ENCODE results near the gene PCBP3.
A peak's percentile ranks its signal among the peaks of the same experiment; 100 is the strongest.
"Not testable (repeated sequence)": the region's sequence is repeated elsewhere in the genome, so short reads cannot be mapped to it uniquely, and the experiment has no call there.

The PCBP3 gene

DNA sequence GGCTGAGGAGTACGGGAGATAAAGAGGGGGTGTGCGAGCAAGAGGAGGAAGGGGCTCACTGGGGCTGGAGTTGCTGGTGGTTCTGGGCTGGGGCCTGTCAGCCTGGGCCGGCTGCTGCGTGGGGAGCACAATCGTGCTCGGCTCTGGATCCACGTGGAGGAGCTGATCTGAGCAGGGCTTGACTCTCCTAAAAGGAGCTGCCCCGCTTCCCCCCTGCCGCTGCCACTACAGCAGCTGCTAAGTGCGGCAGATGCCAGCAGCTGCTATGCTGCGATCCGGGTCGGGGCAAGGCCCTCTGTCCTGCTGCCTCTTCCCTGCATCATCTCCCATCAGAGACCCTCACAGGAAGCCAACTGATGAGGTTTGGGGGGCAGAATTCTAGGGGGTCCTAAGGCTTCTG, 165.9 kb downstream of the PCBP3 start:
- DNase-seq (ENCODE audit: low spot score), result no peak

DNA sequence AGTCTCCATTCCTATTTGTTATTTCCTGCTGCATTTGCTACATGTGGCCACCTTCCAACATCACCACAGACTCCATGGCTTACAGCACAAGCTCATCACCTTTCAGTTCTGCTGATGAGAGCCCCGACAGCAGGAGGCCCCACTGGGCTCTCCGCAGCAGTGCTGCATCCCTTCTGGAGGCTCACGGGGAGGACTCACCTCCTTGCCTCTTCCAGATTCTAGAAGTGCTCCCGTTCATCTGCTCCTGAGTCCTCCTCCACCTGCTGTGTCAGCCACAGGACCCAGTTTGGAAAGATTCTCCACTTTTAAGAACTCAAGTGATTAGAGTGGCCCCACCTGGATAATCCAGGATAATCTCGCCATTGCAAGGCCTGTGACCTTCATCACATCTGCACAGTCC, 167.6 kb downstream of the PCBP3 start:
- no peak for DNase-seq (ENCODE audit: low spot score)

DNA sequence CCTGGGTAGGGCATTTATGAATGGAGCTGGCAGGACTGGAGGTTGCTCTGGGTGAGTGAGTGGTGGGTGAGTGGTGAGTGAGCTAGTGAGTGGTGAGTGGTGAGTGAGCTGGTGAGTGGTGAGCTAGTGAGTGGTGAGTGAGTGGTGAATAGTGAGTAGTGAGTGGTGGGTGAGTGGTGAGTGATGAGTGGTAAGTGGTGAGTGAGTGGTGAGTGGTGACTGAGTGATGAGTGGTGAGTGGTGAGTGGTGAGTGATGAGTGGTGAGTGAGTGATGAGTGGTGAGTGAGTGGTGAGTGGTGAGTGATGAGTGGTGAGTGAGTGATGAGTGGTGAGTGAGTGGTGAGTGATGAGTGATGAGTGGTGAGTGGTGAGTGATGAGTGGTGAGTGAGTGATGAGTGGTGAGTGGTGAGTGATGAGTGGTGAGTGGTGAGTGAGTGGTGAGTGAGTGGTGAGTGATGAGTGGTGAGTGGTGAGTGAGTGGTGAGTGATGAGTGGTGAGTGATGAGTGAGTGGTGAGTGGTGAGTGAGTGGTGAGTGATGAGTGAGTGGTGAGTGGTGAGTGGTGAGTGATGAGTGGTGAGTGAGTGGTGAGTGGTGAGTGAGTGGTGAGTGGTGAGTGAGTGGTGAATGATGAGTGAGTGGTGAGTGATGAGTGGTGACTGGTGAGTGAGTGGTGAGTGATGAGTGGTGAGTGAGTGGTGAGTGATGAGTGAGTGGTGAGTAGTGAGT, 170.8 kb downstream of the PCBP3 start:
- not testable (repeated sequence) for DNase-seq (ENCODE audit: low spot score)

DNA sequence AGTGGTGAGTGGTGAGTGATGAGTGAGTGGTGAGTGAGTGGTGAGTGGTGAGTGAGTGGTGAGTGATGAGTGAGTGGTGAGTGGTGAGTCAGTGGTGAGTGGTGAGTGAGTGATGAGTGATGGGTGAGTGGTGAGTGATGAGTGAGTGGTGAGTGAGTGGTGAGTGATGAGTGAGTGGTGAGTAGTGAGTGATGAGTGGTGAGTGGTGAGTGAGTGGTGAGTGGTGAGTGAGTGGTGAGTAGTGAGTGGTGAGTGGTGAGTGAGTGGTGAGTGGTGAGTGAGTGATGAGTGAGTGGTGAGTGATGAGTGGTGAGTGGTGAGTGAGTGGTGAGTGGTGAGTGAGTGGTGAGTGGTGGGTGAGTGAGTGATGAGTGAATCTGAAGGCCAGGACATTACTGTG, 172.3 kb downstream of the PCBP3 start:
- not testable (repeated sequence) for DNase-seq (ENCODE audit: low spot score)

DNA sequence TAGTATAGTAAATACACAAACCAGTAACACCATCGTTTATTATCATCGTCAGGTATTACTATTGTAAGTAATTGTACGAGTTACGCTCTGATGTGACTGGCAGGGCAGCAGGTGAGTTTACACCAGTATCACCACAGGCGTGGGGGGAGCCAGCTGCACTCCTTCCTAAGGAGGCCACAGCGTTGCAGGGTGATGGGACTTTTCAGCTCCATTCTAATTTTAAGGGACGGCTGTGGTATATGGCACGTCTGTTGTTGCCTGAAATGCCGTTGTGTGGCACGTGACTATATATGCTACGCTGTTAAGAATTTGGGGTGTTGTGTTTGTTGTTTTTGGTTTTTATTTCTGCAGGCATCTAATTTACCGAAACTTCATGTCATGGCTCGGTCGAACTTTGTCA, 173.3 kb downstream of the PCBP3 start:
- DNase-seq (ENCODE audit: low spot score), result no peak

DNA sequence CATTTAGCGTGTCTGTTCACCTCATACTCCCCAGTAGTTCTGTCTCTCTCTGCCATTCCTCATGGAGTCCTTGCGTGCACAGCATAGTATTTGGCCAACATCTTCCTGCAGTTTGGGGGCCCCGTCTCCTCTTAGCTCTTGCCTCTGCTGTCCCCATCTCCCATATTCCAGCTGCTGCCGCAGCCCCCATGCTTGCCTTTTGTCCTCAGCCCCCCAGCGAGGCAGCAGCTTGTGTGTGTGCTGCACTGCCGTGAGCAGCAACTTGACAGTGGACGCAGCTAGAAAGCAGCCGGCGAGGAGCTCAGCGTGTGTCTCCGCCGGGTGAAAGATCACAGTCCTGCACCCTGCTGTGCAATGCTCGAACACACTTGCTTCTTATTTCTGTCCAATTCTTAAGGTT, 173.8 kb downstream of the PCBP3 start:
- no peak for DNase-seq (ENCODE audit: low spot score)

DNA sequence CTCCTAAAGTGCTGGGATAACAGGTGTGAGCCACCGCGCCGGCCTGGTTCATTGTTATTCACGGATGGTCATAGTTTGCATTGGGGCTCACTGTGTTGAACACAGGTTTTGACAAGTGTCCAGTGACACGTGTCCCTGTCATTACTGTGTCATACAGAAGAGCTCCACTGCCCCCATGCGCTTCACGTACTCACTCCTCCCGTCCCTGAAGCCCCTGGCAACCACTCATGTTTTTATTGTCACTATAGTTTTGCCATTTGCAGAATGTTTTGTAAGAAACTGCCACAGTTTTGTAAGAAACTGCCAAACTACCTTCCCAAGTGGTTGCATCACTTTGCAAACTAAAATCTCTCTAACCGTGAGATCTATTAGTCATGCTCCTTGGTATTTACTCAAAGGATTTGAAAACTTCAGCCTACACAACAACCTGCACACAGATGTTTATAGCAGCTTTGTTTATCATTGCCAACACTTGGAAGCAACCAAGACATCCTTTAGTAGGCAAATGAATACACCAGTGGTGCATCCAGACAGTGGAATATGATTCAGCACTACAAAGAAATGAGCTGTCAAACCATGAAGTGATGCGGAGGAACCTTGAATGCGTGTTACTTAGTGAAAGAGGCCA, 174.9 kb downstream of the PCBP3 start:
- DNase-seq (ENCODE audit: low spot score), result no peak

DNA sequence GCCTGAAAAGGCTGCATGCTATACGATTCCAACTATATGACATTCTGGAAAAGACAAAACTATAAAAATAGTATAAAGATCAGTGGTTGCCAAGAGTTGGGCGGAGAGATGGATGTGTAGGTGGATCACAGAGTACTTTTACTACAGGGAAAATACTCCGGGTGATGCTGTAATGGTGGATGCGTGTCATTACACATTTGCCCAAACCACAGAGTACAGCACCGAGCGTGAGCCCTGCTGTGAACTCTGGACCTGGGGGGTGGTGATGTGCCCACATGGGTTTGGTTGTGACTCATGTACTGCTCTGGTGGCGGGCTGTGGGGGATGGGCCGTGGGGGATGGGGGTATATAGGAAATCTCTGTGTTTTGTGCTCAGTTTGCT, 175.4 kb downstream of the PCBP3 start:
- DNase-seq (ENCODE audit: low spot score), result peak; percentile 66

DNA sequence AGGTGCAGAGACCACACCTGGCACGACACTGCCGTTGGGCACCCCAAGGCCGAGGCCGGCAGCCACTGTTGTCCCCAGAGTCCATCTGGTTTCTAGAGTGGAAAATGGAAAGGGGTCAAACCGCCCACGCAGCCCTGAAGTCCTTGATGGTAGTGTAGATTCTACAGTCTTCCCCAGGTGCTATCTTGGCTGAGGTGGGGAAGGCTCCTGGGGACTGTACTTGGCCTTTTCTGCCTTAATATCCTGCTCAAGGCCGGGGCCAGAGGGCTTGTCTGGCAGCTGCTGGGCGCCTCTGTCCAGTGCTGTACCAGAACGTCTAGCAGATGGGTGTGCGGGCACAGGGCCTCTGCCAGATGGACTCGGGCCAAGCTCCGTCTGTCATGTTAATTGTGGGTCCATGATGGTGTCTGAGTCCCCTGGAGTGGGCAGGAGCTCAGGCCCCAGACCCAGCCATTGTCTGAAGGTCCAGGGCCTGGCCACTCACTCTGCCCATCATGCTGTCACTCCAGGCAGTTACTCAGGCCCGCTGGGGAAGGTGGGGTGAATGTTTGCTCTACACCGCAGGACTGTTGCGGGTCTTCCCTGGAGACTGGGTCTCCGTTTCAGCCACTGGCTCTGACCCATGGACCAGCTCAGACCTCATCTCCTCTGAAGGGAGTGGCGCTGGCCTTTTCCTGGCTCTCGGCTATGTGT, 176.1 kb downstream of the PCBP3 start:
- no peak for DNase-seq (ENCODE audit: low spot score)

DNA sequence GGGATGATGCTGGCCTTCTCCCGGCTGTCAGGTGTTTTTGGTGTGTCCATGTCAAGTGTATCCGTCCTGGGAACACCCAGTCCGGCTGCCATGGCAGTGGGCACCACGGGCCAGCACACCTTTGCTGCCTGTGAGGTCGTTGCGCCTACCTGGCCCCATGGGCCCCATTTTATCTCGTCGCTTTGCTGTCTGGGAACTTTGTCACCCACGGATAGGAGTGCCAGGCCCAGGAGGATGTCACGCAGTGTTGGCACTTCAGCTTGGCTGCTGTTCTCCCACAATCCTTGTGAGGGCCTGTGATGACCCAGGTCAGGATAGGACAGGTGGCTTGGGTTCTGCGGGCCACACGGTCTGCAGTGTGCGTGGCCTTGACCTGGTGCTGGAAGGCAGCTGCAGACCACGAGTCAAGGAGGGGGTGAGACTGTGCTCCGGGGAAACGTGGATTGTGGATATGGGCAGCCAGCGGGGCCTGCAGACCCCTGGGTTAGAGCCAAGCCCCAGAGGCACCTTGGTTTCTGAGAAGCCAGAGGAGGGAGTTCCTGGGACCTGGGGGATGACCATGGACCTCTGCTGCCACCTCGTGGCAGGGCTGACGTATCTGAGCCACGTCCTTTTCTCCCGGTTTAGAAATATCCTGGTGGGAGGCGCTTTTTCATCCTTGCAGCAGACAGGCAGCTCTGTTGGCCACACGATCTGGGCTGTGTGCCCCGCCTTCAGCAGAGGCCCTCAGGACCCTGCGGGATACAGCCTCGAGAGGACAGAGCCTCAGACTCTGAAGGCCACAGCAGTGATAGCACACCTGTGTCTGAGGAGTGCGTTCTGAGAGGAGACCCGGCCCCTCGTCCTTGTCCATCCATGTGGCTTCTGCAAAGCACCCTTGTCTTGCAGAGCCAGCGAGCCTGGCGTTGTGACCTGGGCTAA, 176.9 kb downstream of the PCBP3 start:
- DNase-seq (ENCODE audit: low spot score), result peak; percentile 94

DNA sequence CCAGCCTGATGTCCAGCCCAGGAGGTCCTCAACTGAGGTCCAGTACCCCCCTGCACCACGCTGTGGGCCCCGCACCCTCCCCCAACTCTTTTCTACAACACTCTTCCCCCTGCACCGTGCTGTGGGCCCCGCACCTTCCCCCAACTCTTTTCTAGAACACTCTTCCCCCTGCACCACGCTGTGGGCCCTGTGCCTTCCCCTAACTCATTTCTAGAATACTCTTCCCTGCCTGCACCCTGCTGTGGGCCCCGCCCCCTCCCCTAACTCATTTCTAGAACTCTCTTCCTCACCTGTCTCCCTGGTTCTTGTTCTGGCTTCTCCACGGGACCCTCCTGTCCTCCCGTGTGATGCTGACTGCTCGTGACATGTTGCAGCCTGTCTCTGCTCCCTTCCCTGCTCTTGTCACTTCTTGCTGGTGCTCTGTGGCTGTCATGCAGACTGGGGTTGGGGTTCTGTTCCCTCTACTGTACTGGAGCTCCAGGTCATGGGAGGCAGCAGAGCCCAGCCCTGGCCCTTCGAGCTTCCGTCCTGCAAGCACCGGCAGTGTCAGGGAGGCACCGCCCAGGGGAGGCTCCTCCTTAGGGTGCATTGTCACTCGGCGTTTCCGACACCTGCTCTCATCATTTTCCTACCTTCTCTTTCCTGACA, 177.9 kb downstream of the PCBP3 start:
- DNase-seq (ENCODE audit: low spot score), result no peak

DNA sequence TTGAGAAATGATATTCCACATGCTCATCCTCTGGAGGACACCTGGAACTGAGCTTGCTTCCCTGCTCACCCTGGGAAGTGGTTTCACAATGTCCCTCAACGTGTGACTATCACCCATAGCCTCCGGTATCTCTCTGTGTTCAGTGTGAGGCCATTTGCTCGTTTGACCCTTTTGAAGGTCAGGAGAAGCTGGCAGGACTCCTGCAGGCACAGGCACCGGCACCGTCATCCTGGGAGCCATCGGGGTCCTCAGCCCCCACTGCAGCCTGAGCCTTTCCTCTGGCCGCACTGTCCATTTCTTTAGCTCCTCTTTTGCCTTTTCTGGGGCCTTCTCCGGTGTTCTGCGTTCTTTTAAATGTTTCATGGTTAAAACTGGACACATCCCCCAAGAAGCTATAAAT, 178.5 kb downstream of the PCBP3 start:
- no peak for DNase-seq (ENCODE audit: low spot score)

DNA sequence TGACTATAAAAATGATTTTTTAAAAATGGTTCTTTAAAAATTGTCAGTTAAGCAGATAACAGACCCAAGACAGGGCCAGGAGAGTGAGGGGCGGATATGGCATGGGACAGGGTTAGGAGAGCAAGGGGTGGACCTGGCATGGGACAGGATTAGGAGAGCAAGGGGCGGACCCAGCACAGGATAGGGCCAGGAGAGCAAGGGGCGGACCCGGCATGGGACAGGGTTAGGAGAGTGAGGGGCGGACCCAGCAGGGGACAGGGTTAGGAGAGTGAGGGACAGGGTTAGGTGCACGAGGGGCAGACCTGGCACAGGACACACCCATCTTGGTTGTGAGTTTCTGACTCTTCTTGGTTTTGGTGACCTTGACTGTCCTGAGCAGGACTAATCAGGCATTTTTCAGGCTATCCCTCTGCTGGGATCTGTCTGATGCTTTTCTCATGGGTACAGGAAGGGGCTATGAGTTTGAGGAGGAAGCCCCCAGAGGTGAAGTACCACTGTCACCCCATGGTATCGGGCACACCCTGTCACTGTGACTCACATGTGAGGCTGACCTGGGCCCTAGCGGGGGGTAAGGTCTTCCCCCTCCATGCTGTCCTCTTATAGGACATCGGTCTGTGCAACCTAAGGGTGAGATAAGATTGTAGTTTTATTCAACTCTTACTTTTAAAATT, 179.0 kb downstream of the PCBP3 start:
- DNase-seq (ENCODE audit: low spot score), result no peak

DNA sequence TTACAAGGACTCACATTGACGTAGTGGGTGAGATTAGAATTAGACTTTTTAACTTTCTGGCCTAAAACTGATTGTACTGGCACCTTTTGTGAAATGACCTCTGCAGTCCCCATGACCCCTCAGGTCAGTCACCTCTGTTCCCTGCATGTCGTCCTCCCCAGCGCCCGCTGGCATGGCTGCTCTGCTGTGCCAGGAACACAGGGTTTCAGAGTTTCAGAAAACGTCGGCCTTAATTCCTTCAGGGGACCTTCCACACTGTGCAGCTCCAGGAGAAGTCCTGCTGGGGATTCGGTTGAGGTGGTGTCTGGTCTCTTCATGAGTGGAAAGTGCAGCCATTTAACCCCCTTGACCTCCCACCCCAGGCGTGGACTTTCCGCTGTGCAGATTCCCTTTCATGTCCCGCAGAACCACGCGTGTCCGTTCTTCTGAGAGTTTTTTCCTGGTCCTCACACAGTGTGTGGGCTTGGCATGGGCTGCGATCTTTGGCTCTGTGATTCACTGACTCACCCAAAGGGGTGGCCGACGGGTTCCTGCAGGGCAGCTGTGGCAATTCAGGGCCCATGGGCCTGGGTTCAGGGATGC, 179.7 kb downstream of the PCBP3 start:
- DNase-seq (ENCODE audit: low spot score), result no peak

DNA sequence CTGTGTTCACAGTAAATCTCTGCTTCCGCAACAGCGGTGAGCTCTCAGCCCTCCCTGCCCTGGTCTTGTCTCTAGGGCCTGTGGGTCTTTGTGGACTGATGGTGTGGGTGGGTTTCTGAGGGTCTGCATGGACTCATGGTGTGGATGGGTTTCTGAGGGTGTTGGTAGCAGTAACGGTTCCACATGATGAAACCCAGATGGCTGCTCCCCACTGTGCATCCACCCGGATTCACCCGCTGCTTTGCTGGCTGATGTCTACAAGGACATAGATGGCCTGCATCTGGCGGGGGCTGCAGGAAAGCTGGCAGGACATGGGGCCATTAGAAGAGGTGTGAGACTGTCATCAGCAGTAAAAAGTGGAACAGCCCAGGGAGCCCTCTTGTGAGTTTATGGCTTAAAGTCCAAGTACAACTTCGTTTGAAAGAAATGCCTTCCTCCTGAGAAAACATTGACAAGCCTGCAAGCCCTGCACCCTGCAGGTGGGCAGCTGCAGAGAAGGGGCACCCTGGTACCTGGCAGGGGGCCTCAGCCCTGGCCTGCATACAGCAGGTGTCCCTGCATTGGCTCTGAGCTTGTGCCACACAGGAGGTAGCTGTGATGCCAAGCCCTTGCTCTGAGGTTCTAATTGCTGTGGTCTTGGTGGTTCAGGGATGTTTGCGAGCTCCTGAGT, 181.2 kb downstream of the PCBP3 start:
- no peak for DNase-seq (ENCODE audit: low spot score)

DNA sequence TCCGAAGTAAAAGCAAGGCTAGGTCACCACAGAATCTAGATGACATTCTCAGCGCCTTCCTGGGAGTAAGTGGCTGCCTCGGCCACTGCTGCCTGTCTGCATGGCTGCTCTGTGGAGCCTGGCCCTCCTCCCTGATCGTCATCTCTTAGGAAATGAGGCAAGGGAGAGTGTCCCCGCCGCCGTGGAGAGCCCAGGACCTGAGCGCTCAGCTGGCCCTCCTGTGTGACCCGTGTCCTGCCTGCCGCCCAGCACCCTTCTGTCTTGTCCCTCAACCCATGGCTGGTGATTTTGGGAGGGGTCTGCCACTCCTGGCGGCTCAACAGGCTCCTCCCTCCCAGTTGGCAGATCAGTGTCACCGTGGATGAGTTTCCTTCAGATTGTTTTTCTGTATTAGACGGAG, 181.7 kb downstream of the PCBP3 start:
- DNase-seq (ENCODE audit: low spot score), result no peak

DNA sequence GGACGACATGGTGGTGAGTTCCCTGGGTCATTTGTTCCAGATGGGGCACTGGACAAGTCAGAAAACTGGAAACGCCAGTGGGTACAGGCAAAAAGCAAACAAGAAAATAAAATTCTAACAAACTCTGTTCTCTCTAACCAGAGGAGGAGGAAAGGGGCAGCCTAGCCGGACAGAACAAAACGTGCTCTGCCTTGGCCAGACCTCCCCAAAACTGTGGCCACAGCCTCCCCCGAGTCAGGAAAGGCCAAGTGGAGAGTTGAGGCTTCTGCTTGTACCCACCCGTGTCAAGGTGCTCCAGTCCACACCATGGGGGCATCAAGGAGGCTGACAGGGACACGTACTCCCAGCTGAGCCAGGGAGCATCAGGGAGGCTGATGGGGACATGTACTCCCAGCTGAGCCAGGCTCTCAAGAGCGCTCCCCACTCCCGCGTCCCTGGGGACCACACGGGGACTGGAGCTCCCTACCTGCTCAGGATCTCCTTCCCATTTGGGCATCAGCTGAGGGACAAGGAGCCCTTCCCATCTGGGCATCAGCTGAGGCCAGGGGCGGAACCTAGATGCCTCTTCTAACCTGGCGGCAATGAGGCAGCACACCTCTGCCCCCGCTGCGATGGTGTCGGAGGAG, 183.3 kb downstream of the PCBP3 start:
- DNase-seq (ENCODE audit: low spot score), result no peak

DNA sequence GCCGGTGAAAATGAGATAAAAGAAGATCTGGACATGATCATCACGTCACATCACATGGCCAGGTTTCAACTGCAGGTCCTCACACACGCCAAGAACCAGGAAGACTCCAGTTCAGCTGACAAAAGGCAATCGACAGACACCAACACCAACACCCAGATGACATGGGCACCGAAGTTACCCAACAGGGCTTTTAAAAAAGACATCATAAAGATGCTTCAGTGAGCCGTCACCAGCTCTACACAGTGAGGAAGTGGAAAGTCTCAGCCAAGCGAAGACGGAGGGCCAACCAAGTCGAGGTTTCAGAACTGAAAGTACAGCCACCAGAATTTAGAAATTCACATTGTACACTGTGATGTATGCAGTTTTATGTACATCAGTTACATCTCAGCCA, 183.8 kb downstream of the PCBP3 start:
- no peak for DNase-seq (ENCODE audit: low spot score)

DNA sequence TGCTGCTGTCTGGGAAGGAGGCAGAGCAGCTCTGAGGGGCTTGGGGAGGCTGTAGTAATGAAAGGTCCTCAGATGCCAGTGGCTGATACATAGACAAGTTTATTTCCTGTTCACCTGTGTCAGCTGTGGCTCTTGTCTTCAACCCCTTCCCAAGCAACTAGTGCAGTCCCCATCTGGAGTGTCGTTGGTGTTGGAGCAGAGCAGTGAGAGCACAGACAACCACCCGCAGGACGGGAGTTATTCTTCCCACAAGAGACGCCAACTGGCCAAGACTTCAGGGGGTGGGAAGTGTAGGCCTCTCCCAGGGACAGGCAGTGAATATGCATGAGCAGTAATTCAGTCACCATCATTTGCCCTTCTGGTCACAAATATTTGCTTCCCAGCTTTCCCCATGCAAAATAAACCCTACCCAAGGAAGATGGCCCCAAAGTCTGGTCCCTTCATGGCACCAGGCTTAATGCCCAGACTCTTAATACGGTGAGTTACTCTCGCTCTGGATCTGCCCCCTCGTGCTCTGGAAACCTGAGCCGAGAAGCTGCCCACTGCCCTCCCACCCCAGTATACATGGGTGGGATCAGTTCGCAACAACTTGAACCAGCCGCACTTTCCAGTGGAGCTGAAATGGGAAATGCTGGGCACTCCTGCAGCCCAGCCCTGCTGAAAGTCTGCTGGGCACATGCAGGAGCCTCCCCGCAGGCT, 184.5 kb downstream of the PCBP3 start:
- DNase-seq (ENCODE audit: low spot score), result no peak

Data from hepatic stellate cell (primary cell).